ENCODE measurements around the gene PANK3.
"Not testable (repeated sequence)": the region's sequence is repeated elsewhere in the genome, so short reads cannot be mapped to it uniquely, and the experiment has no call there.

PANK3 gene

DNA sequence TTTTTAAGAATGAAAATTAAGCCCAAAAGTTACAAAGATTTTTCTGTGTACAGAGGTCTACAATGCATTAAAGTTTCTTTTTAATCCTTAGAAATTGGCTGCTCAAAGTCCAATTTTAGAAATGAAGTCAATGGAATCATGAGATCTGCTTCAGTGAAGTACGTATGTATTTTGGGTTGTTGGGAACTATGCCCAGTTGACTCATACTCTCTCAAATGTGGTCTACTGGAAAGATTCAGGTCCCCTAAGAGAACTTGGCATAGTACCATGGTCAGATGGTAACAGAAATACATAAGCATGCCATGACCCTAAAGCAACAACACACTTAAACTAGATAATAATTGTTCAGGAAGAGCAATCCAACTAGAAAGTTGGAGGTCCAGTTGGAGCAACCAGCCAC, 27.0 kb downstream of the PANK3 start:
- DNase-seq (ENCODE audit: low spot score) = peak; percentile 34

DNA sequence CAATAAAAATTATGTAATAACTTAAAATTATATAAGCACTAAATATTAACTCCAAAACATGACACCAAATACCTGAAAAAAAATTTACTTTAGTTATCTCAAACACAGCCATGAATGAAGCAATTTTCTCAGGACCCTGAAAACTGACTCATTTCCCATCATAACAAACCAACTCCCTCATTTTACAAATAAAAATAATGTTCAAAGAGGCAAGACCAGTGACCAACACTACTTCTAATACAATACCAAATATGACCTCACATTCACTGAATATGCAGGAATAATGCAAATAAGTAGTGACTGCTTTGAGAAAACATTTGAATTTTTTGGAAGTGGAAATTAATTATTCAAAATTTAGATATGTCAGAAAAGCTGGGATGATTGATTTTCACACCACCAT, 28.5 kb downstream of the PANK3 start:
- DNase-seq (ENCODE audit: low spot score) = no peak

DNA sequence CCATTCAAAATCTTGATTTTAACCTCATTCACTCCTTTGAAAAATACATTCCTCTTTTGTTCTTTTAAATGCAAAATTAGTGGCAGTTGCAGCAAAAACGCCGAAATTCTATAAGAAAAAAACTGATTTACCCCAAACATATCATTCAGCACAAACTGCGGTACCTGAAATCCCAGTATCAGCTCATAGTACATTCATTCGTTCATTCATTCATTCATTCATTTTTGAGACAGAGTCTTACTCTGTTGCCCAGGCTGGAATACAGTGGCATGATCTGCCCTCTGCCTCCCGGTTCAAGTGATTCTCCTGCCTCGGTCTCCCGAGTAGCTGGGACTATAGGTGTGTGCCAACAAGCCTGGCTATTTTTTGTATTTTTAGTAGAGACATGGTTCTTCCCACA, 29.6 kb downstream of the PANK3 start:
- DNase-seq (ENCODE audit: low spot score) = no peak

DNA sequence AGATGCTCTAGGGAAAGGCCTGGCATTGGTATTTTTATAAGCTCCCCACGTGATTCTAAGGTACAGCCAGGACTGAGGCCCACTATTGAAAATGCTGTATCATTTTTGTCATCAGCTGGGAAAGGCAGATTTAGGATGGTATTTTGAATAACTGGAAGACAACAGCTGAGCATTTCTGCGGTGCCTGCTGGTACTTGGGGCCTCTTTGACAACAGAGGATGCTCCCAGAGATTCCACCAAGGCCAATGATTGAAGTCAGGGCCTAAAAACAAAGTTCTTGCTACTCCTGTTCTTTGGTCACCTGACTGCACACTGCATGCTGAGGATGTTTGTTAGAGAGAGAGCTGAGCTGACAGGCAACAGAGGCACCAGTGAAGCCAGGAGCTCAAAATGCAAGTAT, 42.0 kb downstream of the PANK3 start:
- no peak for DNase-seq (ENCODE audit: low spot score)

DNA sequence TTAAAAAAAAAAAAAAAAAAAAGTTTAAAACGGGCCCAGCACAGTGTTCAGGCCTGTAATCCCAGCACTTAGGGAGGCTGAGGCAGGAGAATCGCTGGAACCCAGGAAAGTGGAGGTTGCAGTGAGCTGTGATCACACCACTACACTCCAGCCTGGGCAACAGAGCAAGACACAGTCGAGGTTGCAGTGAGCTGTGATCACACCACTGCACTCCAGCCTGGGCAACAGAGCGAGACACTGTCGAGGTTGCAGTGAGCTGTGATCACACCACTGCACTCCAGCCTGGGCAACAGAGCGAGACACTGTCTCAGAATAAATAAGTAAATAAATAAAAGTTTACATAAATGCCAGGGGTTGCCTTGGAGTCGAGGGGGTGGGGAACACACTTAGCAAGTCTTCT, 44.8 kb downstream of the PANK3 start:
- DNase-seq (ENCODE audit: low spot score) = not testable (repeated sequence)

DNA sequence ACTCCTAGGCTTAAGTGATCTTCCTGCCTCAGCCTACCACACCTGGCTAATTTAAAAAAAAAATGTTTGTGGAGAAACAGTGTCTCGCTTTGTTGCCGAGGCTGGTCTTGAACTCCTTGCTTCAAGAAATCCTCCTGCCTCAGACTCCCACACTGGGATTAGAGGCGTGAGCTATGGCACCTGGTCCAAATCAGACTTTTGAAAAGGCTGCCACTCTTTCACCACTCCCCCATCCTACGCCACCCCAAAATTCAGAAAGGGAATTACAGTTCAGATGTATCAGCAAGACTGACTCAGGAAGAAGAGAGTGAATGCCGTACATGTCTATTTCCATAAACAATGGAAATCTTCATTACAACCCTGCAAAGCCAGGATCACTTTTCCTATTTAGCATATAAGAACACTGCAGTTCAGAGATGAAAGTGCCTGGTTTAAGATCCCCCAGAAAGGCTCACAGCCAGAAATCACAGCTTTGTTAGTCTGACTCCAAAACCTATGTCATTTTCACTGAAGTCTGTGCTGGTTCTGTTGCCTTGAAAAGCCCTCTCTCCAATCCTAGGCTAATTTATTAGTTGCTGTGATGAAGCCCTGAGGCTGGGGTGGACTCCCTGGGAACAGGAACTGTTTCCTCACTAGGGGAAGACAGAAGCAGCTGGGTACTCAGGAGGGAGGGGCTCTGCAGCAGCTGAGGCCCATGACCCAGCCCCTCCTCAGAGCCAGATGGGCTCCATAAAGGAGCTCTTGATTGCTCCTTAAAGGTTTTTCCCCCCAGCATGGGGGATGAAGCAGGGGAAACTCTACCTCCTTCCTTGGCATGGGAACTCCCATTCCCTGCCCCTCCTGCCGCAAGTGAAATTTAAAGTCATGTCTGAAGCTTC, 46.9 kb downstream of the PANK3 start:
- no peak for DNase-seq (ENCODE audit: low spot score)

DNA sequence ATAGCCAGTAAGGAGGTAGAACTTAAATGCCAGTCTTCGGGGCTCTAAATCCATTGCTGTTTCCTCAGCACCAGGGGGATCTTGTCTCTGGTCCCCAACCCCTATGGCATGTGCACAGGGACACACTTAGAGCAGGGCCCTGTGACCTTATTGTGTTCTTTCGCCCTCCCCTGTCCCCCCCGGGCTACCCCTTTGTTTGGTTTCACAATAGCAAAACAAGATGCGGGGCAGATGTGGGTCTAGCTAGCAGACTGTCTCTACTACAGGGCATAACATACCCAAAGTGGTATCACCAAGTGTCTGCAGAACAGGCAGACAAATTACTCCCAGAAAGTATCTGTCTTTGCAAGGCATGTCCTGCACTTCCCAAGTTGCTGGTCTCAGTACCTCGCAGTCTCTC, 48.0 kb downstream of the PANK3 start:
- no peak for DNase-seq (ENCODE audit: low spot score)

DNA sequence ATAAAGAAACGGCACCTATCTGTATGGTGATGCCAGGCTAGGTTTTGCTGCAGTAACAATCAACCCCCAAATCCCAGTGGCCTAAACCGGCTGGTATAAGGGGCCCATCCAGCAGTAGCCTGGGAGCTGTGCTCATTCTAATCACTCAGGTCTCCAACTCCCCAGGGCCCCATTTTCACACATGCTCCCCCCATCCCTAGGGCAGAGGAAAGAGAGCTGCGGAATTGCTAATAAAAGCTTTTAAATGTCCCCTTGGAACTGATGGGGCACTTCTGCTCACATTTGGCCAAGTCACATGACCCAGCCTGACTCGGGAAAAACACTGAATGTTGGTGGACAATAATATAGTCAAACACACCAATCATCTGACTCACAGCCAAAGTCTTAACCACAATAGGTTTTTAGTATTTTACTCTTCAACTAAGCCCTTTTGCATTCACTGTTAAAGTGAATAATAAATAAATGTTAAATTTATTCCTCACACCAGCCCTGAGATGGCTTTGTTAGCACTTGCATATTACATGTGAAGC, 48.5 kb downstream of the PANK3 start:
- no peak for DNase-seq (ENCODE audit: low spot score)

DNA sequence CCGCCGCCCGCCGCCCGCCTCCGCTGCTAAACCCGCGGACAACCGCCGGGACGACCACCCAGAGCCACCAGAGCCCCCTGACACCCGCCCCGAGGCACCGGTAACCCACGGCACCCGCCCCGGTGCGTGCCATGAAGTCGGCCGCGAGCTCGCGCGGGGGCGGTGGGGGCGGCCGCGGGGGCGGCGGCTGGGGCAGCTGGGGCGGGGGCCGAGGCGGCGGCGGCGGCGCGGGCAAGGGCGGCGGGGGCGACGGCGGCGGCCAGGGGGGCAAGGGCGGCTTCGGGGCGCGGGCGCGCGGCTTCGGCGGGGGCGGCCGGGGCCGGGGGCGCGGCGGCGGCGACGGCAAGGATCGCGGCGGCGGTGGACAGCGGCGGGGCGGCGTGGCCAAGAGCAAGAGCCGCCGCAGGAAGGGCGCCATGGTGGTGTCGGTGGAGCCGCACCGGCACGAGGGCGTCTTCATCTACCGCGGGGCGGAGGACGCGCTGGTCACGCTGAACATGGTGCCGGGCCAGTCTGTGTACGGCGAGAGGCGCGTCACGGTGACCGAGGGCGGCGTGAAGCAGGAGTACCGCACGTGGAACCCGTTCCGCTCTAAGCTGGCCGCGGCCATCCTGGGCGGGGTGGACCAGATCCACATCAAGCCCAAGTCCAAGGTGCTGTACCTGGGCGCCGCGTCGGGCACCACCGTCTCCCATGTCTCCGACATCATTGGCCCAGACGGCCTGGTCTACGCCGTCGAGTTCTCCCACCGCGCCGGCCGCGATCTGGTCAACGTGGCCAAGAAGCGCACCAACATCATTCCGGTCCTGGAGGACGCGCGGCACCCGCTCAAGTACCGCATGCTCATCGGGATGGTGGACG, 49.6 kb downstream of the PANK3 start:
- DNase-seq (ENCODE audit: low spot score) = peak; percentile 41

DNA sequence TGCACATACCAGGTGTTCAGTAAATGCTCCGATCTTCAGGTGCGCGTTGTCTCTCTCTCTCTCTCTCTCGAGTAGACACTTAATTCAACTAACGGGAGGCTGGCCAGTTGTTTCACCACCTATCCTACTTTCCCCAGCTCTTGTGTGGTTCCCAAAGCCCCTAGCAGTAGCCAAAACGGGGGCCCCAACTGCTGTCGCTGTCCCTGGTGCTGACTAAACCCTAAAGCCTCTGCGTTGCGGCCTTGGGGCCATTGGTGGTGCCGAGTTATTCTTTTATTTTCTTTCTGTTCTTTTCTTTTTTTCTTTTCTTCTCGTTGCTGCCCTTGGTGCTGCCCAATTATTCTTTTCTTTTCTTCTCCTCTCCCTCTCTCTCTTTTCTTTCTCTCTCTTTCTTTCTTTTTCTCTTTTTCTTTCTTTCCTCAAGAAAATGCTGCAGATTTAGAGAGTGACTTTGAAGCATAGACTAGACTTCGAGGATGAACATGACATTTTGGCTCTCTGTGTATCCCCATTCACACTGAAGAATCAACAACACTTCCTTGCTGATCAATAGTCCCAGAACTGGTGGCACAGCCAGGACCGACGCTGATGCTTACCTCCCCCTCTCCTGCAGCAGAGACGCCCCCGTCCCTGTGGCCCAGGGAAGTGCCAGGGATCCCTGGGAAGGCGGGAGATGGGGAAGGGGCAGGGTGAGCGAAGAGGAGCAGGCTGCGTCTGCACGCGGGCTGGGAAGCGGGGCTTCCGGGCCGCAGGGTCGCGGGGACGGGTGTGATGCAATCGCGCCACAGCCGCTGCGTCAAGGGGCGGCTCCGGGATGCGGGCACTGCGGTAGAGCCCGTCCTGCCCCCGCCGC, 50.4 kb downstream of the PANK3 start, which contains the start of gene FBLL1:
TSS of gene FBLL1 (plus strand) at position 785 of the 853 bp plus-strand sequence. CDS start 200 bp downstream, outside the sequence.
- peak; percentile 67 for DNase-seq (ENCODE audit: low spot score)

DNA sequence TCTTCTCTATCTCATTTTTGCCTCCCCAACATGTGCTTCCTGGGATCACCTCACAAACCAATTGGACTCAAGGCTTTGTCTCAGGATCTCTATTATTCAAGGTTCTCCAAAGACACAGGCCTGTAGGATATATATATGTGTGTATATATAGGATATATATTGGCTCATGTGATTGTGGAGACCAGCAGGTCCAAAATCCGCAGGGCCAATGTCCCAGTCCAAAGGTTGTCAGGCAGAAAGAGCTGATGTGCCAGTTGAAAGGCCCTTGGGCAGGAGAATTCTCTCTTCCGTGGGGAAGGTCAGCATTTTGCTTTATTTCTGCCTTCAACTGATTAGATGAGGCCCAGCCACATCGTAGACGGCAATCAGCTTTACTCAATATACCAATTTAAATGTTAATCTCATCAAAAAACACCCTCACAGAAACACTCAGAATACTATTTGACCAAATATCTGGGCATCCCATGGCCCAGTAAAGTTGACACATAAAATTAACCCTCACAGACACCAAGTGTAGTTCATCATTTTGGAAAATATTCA, 51.3 kb downstream of the PANK3 start:
- DNase-seq (ENCODE audit: low spot score) = no peak

DNA sequence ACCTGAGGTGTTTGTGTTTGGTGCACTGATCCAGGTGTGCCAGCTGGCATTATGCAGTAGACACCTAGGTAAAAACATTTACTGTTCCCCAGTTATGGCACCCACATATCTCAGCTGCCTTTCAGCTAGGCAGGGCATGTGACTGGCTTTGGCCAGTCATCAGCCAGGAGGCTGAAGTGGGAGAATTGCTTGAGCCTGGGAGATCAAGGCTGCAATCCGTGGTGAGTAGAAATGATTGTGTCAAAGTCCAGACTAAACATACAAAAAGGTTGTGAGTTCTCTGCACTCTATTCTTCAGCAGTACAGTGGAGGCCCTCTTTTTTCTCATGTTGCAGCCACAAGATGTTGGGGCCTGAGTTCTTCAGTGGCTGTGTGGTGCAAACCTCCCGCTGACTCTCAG, 53.3 kb downstream of the PANK3 start:
- no peak for DNase-seq (ENCODE audit: low spot score)

DNA sequence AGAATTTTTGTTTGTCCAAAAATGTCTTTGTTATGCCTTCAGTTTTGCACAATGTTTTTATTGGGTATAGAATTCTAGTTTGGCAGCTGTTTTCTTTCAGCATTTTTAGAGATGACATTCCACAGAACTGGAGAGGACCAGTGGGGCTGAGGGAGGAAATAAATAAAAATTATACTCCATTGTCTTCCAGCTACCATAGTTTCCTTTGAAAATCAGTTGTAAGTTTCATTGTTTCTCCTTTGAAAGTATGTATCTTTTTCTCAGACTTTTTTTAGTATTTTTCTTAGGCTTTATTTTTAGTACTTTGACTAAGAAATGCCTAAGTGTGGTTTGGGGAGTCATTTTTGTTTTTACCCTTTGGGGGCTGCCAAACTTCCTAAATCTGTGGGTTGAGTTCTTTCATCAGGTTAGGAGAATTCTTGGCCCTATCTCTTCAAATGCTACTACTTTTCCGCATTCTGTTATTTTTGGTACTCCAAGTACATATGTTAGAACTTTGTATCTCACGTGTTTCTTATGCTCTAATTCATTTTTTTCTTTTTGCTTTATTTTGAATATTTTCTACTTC, 65.2 kb downstream of the PANK3 start:
- no peak for DNase-seq (ENCODE audit: low spot score)

DNA sequence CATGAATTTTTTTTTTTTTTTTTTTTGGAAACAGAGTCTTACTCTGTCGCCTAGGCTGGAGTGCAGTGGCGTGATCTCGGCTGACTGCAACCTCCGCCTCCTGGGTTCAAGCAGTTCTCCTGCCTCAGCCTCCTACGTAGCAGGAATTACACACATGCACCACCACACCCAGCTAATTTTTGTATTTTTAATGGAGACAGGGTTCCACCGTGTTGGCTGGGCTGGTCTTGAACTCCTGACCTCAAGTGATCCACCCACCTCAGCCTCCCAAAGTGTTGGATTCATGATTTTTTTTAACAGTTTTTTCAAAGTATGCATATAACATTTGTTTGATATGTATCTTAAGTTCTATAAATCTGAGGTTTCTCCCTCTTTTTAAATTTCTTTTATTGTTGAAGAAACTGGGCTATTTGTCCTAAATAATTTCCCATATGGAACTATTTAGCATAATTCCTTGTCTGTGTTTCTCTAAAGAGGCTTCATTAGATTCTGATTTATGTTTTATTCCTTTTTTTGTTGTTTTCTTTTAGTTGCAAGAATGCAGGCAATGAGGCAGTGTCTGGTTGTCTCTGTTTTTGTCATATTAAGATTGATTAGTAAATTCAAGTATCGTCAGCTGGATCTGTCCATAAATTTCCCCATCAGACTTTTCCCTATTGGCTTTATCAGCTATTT, 76.5 kb downstream of the PANK3 start:
- no peak for DNase-seq (ENCODE audit: low spot score)

Data from AG20443 (cell line).